IMR-90 (cell line): Measurements from ENCODE around the gene ANTXR2. TPM values are rescaled to one million over a fixed set of nuclear protein-coding genes. Genes with fewer than 3 reads are reported as not detected.

Experiments used
- ATAC-seq: fragments of 200-7000 bp; cut with Tn5 transposase; 2 replicates; pipeline ENCODE4 v1.9.1; 2020; ENCODE audit warnings: low read depth, mild to moderate bottlenecking, moderate library complexity
- BruUV-seq: library from RNA; stranded (reverse); fragments of 400-500 nt; replicated peaks from 2 replicates; lab custom pipeline; 2021; lab: Mats Ljungman, UMichigan
- CTCF ChIA-PET: fragments of 300-600 bp; formaldehyde crosslinking; extraction: SDS; loops from one replicate; lab custom pipeline; 2021; ENCODE audit warnings: antibody characterized with exemption; lab: Yijun Ruan, JAX
- POLR2A ChIA-PET: fragments of 300-600 bp; sonication (Branson Sonifier 250); formaldehyde crosslinking; loops from one replicate; lab custom pipeline; 2022; ENCODE audit warnings: antibody characterized with exemption; ENCODE audit not compliant: unreplicated experiment; lab: Charles Lee
- DNase-seq: peaks from one replicate; pipeline ENCODE4 v3.0.0; 2013
- H2AFZ ChIP-seq: replicated peaks from 2 replicates; pipeline ENCODE3; 2013; ENCODE audit warnings: low read length, mild to moderate bottlenecking; ENCODE audit not compliant: poor library complexity
- H2AK5ac ChIP-seq: 2 replicates; pipeline ENCODE4 v1.6.1; 2013; ENCODE audit warnings: low read depth, low read length, inconsistent platforms
- H2AK9ac ChIP-seq: replicated peaks from 2 replicates; pipeline ENCODE3; 2013; ENCODE audit warnings: mild to moderate bottlenecking, low read depth, low read length, moderate library complexity; ENCODE audit not compliant: poor library complexity
- H2BK120ac ChIP-seq: 2 replicates; pipeline ENCODE4 v1.6.1; 2013; ENCODE audit warnings: low read depth, low read length, inconsistent platforms
- H2BK15ac ChIP-seq: 3 replicates; pipeline ENCODE4 v1.6.1; 2013; ENCODE audit warnings: low read depth, low read length, inconsistent platforms
- H2BK20ac ChIP-seq: 2 replicates; pipeline ENCODE4 v1.6.1; 2013; ENCODE audit warnings: low read depth, mild to moderate bottlenecking, inconsistent platforms, low read length, moderate library complexity
- H2BK5ac ChIP-seq: 2 replicates; pipeline ENCODE4 v1.6.1; 2013; ENCODE audit warnings: mild to moderate bottlenecking, low read depth, low read length, inconsistent platforms; ENCODE audit not compliant: poor library complexity, severe bottlenecking
- H3K14ac ChIP-seq: replicated peaks from 2 replicates; pipeline ENCODE4 v1.6.1; 2013; ENCODE audit warnings: low read depth, low read length, inconsistent platforms
- H3K18ac ChIP-seq: 2 replicates; pipeline ENCODE4 v1.6.1; 2013; ENCODE audit warnings: low read depth, low read length, control low read depth
- H3K23ac ChIP-seq: 2 replicates; pipeline ENCODE4 v1.6.1; 2013; ENCODE audit warnings: low read depth, low read length, inconsistent platforms
- H3K27ac ChIP-seq: 2 replicates; pipeline ENCODE4 v1.5.1; 2013; ENCODE audit warnings: mild to moderate bottlenecking, control low read depth, low read length; ENCODE audit not compliant: insufficient read depth
- H3K27me3 ChIP-seq: 2 replicates; pipeline ENCODE4 v1.6.1; 2013; ENCODE audit warnings: low read length; ENCODE audit not compliant: control insufficient read depth, insufficient read depth
- H3K36me3 ChIP-seq: 2 replicates; pipeline ENCODE4 v1.6.1; 2013; ENCODE audit warnings: low read length, mixed read lengths; ENCODE audit not compliant: control insufficient read depth, insufficient read depth
- H3K4ac ChIP-seq: 2 replicates; pipeline ENCODE4 v1.6.1; 2013; ENCODE audit warnings: low read depth, low read length, inconsistent platforms
- H3K4me1 ChIP-seq: 2 replicates; pipeline ENCODE4 v1.6.1; 2013; ENCODE audit warnings: low read length, mixed read lengths; ENCODE audit not compliant: control insufficient read depth, insufficient read depth
- H3K4me2 ChIP-seq: 2 replicates; pipeline ENCODE4 v1.6.1; 2013; ENCODE audit warnings: low read depth, mild to moderate bottlenecking, control low read depth, low read length, moderate library complexity
- H3K4me3 ChIP-seq: 2 replicates; pipeline ENCODE4 v1.5.1; 2013; ENCODE audit warnings: low read depth, mild to moderate bottlenecking, control low read depth, low read length, moderate library complexity; ENCODE audit not compliant: insufficient read depth
- H3K56ac ChIP-seq: 2 replicates; pipeline ENCODE4 v1.6.1; 2013; ENCODE audit warnings: low read length, inconsistent platforms; ENCODE audit not compliant: insufficient read depth; ENCODE audit errors: extremely low read depth
- H3K79me1 ChIP-seq, 2 experiments: 2 replicates each; pipeline ENCODE4 v1.6.1; 2013; ENCODE audit warnings: low read length in 2 of 2, inconsistent platforms in 1 of 2, low read depth in 1 of 2
- H3K9ac ChIP-seq: 2 replicates; pipeline ENCODE4 v1.6.1; 2013; ENCODE audit warnings: low read depth, low read length, control low read depth
- H3K9me1 ChIP-seq: 2 replicates; pipeline ENCODE4 v1.6.1; 2013; ENCODE audit warnings: low read length, inconsistent platforms; ENCODE audit not compliant: insufficient read depth
- H3K9me3 ChIP-seq: 2 replicates; pipeline ENCODE4 v1.6.1; 2013; ENCODE audit warnings: low read length; ENCODE audit not compliant: control insufficient read depth, insufficient read depth
- H4K20me1 ChIP-seq: 2 replicates; pipeline ENCODE4 v1.6.1; 2013; ENCODE audit warnings: low read length, inconsistent platforms; ENCODE audit not compliant: insufficient read depth
- H4K5ac ChIP-seq: 2 replicates; pipeline ENCODE4 v1.6.1; 2013; ENCODE audit warnings: mild to moderate bottlenecking, low read depth, low read length, control low read depth
- H4K8ac ChIP-seq, 2 experiments: 2 replicates each; pipeline ENCODE4 v1.6.1; 2013; ENCODE audit warnings: low read depth in 2 of 2, low read length in 2 of 2, control low read depth in 1 of 2, inconsistent platforms in 1 of 2
- H4K91ac ChIP-seq: 2 replicates; pipeline ENCODE4 v1.6.1; 2013; ENCODE audit warnings: low read depth, low read length, inconsistent platforms; ENCODE audit not compliant: insufficient read depth
- FOS ChIP-seq: fragments of 150-350 bp; IDR thresholded peaks from 2 replicates; pipeline ENCODE4 v1.6.1; 2016; ENCODE audit warnings: low read depth, low read length
- MAFK ChIP-seq: IDR thresholded peaks from 2 replicates; pipeline ENCODE4 v1.6.1; 2012; ENCODE audit warnings: low read depth, low read length, improper control_type of control experiment
- MXI1 ChIP-seq: IDR thresholded peaks from 2 replicates; pipeline ENCODE4 v1.6.1; 2012; ENCODE audit warnings: low read depth, mild to moderate bottlenecking, low read length, moderate library complexity, borderline replicate concordance
- NFE2L2 ChIP-seq: fragments of 150-350 bp; IDR thresholded peaks from 2 replicates; pipeline ENCODE4 v1.6.1; 2016; ENCODE audit warnings: low read depth, mild to moderate bottlenecking, low read length
- dilution Hi-C: fragments of 300-500 bp; cut with HindIII; formaldehyde crosslinking; loops from one replicate; pipeline ENCODE4 v1.14.3; 2018; ENCODE audit warnings: low sequenced_read_pairs; ENCODE audit not compliant: unreplicated experiment
- in situ Hi-C: fragments of 300-500 bp; cut with MboI; formaldehyde crosslinking; loops from 3 replicates; pipeline ENCODE4 v1.14.3; 2019; ENCODE audit warnings: low sequenced_read_pairs, inconsistent platforms, mixed read lengths
- intact Hi-C: fragments of 100-400 bp; cut with micrococcal nuclease; formaldehyde crosslinking; loops from 2 replicates; pipeline ENCODE4 v1.10.0; 2022
- polyA plus RNA-seq, 3 experiments: library from polyadenylated mRNA; depleted of rRNA; stranded (reverse); fragments of >200 nt; gene quantifications; 2 replicates each; pipeline ENCODE4 v1.2.3, GENCODE V29; 2012; ENCODE audit warnings: low replicate concordance in 1 of 3
- total RNA-seq: library from RNA; depleted of rRNA; stranded (reverse); fragments of >200 nt; gene quantifications from 2 replicates; pipeline ENCODE4 v1.2.3, GENCODE V29; 2012
- TF ChIP-seq, protein P1 (sequence below): fragments of 150-350 bp; IDR thresholded peaks from 2 replicates; pipeline ENCODE4 v1.6.1; 2017; ENCODE audit warnings: mild to moderate bottlenecking, antibody characterized with exemption, low read length, low read depth

ANTXR2 gene
- total and polyA plus RNA-seq, 2 of the 4 experiments (the other 2 are of a cell fraction), result 46.8 to 88.5 TPM

DNA sequence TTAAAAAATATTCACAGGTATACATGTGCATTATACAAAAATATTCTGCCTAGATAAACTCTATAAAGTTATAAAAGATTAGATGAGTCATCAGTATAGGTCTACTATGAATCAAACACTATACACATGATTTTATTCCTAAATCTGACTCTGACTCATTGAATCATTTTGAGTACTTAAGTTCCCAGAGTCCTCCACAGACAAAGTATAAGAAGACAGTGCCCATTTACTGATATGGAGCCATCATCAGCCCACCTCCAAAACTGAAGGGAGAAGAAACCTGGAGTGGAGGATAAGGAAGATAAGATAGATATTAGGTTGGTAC, 28.7 kb upstream of the ANTXR2 start:
- Histone ChIP-seq H2BK5ac (no peak overlapping the region), H3K56ac (no peak overlapping the region), H2AK9ac (no peak overlapping the region), H3K79me1 (no peaks in the 10 kb centered on the region), H2BK120ac (no peak overlapping the region), H4K20me1 (no peaks in the 10 kb centered on the region), H3K18ac (no peak overlapping the region), H4K5ac (no peak overlapping the region), H3K4me2 (no peak overlapping the region), H2BK15ac (no peak overlapping the region), H3K14ac (no peak overlapping the region), H2AK5ac (peak overlapping the region; percentile 21; the same call in 1 of the 2 replicates), H4K8ac (no peak overlapping the region), H3K4ac (no peak overlapping the region), H3K4me1 (peaks cover 2% of the 10 kb centered on the region; the same call in 1 of the 2 replicates), H2AFZ (no peak overlapping the region), H3K36me3 (no peaks in the 10 kb centered on the region), H3K9ac (no peak overlapping the region), H3K9me1 (no peaks in the 10 kb centered on the region; the same call in 1 of the 2 replicates), H3K27me3 (no peaks in the 10 kb centered on the region), H3K27ac (no peak overlapping the region), H3K4me3 (no peak overlapping the region), H3K9me3 (no peaks in the 10 kb centered on the region), H4K91ac (no peak overlapping the region), H3K23ac (no peak overlapping the region), H2BK20ac (no peak overlapping the region)
- CTCF ChIA-PET, result interaction anchor here (1.4 kb wide), 1 partner anchor 24 kb away, joined by 3 read pairs; no protein-coding TSS in a partner anchor
- dilution Hi-C loops, result no loop called here
- TF ChIP-seq, protein P1, sequence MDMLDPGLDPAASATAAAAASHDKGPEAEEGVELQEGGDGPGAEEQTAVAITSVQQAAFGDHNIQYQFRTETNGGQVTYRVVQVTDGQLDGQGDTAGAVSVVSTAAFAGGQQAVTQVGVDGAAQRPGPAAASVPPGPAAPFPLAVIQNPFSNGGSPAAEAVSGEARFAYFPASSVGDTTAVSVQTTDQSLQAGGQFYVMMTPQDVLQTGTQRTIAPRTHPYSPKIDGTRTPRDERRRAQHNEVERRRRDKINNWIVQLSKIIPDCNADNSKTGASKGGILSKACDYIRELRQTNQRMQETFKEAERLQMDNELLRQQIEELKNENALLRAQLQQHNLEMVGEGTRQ, result no peak
- peak; percentile 64 for TF ChIP-seq FOS
- TF ChIP-seq NFE2L2, result no peak
- peak; percentile 62 for TF ChIP-seq MAFK
- no peak for TF ChIP-seq MXI1
- DNase-seq, result peak; percentile 69
- no peak for ATAC-seq
- in situ Hi-C loops, result no loop called here
- intact Hi-C loops, result no loop called here
- POLR2A ChIA-PET, result no interaction called here
- BruUV-seq, result no TSS peak
